WI38 (cell line): Measurements from ENCODE around the gene PXDN.
"Not testable (repeated sequence)": the region's sequence is repeated elsewhere in the genome, so short reads cannot be mapped to it uniquely, and the experiment has no call there.

Experiments used
- H3K4me3 ChIP-seq: 2 replicates; pipeline ENCODE4 v1.5.1; 2011; ENCODE audit warnings: low read depth, mild to moderate bottlenecking, control low read depth, low read length
- TF ChIP-seq, protein P1 (sequence below): IDR thresholded peaks from 2 replicates; pipeline ENCODE4 v1.5.1; 2012; ENCODE audit warnings: low read depth, mild to moderate bottlenecking, control low read depth, low read length

PXDN gene

DNA sequence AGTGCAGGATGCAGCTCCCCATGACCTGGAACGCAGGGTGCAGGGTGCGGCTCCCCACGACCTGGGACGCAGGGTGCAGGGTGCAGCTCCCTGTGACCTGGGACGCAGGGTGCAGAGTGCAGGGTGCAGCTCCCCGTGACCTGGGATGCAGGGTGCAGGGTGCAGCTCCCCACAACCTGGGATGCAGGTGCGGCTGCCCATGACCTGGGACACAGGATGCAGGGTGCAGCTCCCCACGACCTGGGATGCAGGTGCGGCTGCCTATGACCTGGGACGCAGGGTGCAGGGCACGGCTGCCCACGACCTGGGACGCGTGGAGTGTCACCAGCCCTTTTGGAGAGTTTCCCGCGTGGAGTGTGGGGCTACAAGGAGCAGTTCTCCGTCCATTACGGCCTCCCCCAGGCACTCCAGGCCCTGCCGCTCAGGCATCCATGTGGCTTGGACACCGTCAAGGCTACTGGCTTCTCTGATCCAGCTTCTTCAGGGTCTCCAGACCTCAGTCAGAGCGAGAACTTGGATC is 38.7 kb downstream of the PXDN start:
- H3K4me3 ChIP-seq: no peak overlapping the region
- TF ChIP-seq, protein P1, sequence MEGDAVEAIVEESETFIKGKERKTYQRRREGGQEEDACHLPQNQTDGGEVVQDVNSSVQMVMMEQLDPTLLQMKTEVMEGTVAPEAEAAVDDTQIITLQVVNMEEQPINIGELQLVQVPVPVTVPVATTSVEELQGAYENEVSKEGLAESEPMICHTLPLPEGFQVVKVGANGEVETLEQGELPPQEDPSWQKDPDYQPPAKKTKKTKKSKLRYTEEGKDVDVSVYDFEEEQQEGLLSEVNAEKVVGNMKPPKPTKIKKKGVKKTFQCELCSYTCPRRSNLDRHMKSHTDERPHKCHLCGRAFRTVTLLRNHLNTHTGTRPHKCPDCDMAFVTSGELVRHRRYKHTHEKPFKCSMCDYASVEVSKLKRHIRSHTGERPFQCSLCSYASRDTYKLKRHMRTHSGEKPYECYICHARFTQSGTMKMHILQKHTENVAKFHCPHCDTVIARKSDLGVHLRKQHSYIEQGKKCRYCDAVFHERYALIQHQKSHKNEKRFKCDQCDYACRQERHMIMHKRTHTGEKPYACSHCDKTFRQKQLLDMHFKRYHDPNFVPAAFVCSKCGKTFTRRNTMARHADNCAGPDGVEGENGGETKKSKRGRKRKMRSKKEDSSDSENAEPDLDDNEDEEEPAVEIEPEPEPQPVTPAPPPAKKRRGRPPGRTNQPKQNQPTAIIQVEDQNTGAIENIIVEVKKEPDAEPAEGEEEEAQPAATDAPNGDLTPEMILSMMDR: no peak

DNA sequence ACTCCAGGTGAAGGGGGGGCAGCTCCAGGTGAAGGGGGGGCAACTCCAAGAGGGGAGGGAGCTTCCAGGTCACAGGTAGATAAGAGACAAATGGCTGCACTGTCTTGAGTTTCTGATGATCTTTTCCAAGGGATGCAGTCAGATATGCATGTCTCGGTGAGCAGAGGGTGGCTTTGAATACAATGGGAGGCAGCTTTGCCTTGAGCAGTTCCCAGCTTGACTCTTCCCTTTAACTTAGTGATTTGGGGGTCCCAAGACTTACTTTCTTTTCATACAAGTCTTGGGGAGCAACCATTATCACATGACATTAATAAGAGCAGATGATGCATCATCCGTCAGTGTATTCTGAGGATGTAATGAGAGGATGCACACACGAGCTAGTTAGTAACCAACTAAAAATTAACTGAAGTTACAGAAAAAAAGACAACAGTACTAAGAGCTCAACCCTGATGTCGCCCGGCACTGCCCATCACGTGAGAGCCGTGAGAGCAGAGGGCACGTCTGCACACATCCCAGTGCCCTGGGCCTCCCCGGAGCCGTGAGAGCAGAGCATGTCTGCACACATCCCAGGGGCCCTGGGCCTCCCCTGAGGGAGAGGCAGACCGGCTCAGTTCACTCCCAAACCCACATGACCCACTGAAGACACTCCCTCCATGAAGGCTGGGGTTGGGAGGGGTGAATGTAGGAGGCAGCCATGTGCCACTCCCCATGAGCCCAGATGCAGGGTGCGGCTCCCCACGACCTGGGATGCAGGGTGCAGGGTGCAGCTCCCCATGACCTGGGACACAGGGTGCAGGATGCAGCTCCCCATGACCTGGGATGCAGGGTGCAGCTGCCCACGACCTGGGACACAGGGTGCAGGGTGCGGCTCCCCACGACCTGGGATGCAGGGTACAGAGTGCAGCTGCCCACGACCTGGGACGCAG is 39.4 kb downstream of the PXDN start:
- H3K4me3 ChIP-seq: no peak overlapping the region
- TF ChIP-seq, protein P1: no peak

DNA sequence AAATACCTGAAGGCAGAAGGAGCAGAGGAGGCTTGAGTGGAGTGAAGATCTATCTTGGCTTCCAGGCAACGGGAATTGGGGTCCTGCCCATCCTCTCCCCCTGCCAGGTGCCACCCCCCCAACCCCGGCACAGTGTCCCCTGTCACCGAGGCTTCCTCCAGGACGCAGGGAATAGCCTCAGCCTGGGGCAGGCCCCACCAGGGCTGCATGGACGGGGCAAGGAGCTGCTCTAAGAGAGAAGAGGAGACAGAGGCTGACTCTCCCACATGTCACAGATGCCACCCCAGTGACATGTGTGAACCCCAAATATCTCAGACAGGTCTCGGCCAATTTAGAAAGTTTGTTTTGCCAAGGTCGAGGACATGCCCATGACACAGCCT is 42.1 kb downstream of the PXDN start:
- H3K4me3 ChIP-seq: no peak overlapping the region
- TF ChIP-seq, protein P1: no peak

DNA sequence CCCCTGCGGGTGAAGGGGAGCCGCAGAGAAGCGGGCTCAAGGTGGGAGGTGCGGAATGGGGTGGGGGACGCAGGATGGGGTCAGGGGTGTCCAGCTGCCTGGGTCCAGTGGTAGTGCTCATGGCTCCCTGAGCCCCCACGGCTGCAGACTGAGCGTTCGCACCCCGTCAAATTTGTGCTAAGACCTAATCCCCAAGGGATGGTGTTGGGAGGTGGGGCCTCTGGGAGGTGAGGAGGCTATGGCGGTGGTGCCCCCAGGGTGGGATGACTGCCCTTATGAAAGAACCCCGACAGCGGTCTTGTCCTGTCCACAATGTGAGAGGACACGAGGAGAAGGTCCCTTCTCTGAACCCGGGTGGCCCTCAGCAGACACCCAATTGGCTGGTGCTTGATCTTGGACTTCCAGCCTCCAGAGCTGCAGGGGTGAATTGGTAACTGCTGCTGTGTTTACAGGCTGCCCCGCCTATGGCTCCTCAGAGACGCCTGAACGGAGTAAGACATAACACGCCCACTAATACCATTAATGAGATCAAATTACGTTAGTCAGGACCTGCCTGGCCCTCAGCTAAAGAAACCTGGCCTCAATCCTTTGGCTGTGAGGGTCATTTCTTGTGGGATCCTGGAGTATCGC is 42.6 kb downstream of the PXDN start:
- no peak overlapping the region for H3K4me3 ChIP-seq
- TF ChIP-seq, protein P1: no peak

DNA sequence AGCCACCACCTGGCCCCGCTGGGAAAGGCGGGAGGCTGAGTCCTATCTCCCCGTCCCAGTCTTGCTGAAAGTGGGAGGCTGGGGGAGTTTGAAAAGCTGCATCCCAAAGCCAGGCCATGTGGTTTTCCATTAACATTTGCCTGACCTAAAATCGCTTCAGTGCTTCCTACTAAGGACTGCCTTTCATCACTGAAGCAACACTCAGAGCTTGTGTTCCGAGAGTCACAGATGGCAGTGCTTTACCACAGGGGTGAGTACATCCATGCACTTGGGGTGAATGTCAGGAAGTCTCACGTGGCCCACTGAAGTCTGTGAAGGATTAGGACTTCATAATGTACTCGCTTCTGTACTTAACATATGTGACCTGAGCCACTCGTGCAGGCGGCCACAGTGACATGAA is 43.3 kb downstream of the PXDN start:
- H3K4me3 ChIP-seq: no peak overlapping the region
- TF ChIP-seq, protein P1: no peak

DNA sequence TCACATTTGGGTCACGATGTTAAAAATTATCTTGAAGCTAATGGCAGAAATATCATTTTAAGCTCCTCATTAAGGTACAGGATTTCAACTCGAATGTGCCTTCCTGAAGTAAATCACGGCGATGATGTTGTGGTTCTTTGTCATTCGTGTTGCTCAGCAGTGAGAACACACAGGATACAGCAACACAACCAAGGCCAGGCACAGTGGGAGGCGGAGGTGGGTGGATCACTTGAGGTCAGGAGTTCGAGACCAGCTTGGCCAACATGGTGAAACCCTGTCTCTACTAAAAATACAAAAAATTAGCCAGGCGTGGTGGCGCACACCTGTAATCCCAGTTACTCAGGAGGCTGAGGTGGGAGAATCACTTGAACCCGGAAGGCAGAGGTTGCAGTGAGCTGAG is 43.9 kb downstream of the PXDN start:
- H3K4me3 ChIP-seq: not testable (repeated sequence)

DNA sequence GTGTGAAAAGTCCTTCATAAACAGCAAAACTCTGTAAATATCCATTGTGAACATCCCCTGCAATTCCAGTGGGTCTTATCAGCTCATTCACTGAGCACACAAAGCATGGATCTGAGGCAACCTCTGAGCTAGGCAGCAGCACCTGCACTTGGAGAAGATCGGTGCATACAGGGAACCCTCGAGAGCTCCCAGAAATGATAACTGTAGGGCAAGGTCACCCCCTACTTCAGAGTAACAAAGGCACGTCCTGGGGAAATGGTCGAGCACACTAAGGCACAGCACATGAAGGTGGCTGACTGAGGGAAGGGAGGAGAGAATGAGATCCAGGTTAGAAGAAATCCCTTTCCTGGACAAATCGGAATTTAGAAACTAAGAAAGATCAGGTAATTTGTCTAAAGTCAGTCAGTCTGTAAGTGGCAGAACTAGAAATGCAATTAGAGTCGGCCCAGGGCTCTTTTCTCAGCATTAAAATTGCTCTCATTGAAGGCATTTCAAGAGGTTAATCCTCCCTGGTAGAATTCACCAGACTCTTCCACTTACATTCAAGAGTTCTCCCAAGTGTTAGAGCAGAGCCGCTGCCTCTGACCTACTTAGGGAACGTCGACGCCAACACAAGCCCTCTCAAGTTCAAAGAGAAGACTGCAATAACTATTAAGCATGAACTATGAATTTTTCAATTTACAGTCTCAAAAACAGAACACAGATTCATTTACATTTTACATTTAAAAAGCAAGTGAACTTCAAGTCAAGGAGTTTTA is 45.9 kb downstream of the PXDN start:
- no peak overlapping the region for H3K4me3 ChIP-seq
- TF ChIP-seq, protein P1: no peak
